ENCODE data around the gene C16orf90.

C16orf90 gene

DNA sequence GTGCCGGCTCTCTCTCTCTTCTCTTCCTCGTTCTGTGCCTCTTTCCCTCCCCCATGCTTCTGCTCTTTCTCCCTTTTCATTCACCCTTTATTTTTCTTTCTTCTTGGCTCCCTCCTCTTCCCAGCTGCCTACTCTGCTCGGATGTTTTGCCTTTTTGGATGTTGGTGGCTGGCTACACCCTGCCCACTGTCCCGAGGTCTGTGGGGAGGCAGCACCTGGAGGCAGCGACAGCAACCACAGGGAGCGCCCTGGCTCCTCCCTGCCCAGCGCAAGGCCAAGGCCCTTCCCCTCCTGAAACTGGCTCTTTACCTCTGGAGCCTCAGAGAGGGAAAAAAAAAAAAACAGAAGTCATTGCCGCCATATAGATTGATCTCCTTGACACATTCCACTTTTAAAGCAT lies 25.6 kb upstream of the C16orf90 start:
- TF ChIP-seq, protein P1, sequence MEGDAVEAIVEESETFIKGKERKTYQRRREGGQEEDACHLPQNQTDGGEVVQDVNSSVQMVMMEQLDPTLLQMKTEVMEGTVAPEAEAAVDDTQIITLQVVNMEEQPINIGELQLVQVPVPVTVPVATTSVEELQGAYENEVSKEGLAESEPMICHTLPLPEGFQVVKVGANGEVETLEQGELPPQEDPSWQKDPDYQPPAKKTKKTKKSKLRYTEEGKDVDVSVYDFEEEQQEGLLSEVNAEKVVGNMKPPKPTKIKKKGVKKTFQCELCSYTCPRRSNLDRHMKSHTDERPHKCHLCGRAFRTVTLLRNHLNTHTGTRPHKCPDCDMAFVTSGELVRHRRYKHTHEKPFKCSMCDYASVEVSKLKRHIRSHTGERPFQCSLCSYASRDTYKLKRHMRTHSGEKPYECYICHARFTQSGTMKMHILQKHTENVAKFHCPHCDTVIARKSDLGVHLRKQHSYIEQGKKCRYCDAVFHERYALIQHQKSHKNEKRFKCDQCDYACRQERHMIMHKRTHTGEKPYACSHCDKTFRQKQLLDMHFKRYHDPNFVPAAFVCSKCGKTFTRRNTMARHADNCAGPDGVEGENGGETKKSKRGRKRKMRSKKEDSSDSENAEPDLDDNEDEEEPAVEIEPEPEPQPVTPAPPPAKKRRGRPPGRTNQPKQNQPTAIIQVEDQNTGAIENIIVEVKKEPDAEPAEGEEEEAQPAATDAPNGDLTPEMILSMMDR (conservative IDR thresholded peaks at IDR 0.05): no peak
- no peak overlapping the region for H3K27ac ChIP-seq

DNA sequence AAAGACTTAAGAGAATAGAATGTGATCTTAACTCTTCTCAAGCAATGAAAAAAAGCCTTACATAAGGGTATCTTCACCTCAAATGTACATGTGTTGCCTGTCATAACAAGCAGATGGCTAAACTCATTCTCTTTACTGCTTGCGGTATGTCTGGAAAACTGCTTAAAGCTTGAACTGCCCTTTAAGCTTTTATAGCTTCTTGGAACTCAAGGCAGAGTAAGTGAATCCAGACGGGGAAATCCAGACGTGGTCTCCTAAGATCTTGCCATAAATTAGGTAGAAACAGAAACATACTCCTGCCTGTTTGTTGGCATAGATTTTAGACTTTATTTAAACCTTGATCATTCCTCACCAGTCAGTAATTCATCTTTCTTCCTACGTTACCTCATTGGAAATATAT lies 25.1 kb upstream of the C16orf90 start:
- TF ChIP-seq, protein P1 (conservative IDR thresholded peaks at IDR 0.05): no peak
- no peak overlapping the region for H3K27ac ChIP-seq

DNA sequence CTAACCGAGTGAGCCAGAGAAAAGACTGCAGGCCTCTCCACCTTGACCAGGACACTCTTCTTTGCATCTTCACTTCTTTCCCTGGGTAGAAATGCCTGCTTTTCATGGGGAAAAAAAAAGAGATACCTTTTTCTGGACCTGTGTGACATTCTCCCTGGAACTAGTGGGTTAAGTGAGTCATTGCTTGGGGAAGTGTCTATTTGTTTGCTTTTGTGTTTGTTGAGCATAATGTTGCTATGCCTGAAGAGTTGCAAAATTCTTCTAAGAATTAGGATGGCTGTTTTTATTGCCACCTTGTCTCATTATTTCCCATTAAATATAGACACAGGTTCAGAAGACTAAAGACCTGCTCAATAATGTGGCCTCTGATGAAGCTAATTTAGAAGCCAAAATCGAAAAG lies 24.3 kb upstream of the C16orf90 start:
- TF ChIP-seq, protein P1 (conservative IDR thresholded peaks at IDR 0.05): no peak
- H3K27ac ChIP-seq: no peak overlapping the region

DNA sequence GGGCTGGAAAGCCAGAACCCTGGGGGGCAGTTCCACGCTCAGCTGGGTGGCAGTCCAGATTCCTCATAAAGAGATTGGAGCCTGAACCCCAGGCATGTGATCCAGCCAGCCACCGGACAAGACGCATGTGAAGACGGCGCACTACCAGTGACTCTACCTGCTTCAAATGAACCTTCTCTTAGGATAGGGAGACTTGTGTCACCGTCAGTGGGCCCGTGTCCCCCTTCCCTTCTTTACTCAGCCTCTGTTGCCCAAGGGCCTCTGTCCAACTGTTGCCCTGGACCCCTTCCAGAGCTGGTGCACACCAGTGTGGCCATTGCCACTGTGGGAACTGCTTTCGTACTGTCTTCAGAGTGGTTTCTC lies 23.7 kb upstream of the C16orf90 start:
- TF ChIP-seq, protein P1 (conservative IDR thresholded peaks at IDR 0.05): no peak
- no peak overlapping the region for H3K27ac ChIP-seq

DNA sequence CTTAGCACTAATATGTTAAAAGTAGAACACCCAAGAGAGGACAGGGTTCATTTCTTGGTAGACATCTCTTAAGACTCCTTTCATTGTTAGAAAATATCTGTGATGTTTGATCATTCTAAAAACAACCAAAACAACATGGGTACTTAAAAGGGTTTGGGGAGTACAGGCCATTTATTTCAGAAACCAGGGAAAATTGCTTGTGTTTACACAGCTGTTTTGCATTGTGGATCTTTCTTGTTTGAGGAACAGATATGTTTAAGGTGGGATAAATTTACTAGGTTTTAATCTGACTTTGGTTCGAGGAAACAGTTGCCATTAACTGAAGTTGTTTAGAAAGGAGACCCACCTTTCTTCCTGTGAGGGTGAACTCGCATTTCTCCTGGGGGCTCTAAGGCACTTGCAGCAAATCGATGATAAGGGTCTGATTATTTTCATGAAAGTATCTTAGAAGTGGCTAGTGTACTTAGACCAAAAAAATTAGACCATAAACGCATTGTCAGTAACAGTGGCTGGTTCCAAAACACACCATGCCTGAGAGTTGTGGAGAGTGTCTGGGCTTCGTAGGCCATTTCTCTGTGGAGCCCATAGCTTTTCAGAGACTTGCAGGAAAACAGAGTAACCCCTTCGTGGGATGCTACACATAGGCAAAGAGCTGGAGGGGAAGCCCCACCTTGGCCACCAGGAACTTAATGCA lies 23.1 kb upstream of the C16orf90 start:
- TF ChIP-seq, protein P1 (conservative IDR thresholded peaks at IDR 0.05): no peak
- H3K27ac ChIP-seq: no peak overlapping the region

DNA sequence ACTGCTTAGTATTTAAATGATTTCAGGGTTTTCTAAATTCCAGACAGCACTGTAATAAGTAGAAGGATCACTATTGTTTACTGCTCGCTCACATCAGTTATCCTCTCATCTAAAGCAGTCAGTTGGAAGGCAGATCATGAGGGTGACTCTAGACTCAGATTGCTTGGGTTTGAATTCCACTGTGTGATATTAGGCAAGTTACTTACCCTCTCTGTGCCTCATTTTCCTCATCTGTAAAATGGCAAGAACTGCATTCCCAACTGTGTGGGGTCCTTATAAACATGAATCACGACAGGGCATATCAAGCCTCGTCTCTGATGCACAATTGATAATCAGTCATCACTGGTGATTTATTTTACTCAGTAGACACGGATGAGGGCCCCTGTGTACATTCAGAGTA lies 20.6 kb upstream of the C16orf90 start:
- TF ChIP-seq, protein P1 (conservative IDR thresholded peaks at IDR 0.05): no peak
- no peak overlapping the region for H3K27ac ChIP-seq

DNA sequence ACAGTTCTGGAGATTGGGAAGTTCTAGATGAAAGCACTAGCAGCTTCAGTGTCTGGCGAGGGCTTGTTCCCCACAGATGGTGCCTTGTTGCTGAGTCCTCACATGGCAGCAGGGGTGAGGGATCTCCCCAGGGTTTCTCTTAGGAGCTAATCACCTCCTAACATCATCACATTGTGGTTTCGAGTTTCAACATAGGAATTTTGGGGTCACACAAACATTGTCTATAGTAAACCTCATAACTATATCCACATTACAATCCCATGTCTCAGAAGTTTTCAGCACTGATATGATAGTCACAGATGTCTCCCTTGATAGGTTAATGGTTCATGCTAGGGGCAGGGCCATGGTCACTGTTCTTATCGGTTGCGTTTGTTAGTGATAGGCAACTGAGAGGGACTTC lies 19.3 kb upstream of the C16orf90 start:
- no peak overlapping the region for H3K27ac ChIP-seq
- TF ChIP-seq, protein P1 (conservative IDR thresholded peaks at IDR 0.05): no peak

Measured in VCaP (cell line).